ENCODE results near the gene ROBO1.
A peak's percentile ranks its signal among the peaks of the same experiment; 100 is the strongest.

The ROBO1 gene

GRCh38 chr3:79657076-79657475 lies 110.7 kb downstream of the ROBO1 start:
- no peak for TF ChIP-seq HDGF (IDR thresholded peaks at IDR 0.05; ENCODE audit: borderline replicate concordance)
- TF ChIP-seq TARDBP (IDR thresholded peaks at IDR 0.05): no peak
- TF ChIP-seq SP1 (IDR thresholded peaks at IDR 0.05): no peak
- no peak for TF ChIP-seq L3MBTL2 (conservative IDR thresholded peaks at IDR 0.05)
- no peak for TF ChIP-seq ZNF384 (IDR thresholded peaks at IDR 0.05)
- TF ChIP-seq ELF4 (IDR thresholded peaks at IDR 0.05): no peak
- TF ChIP-seq FOXA1 (IDR thresholded peaks at IDR 0.05): no peak
- TF ChIP-seq ARNT (IDR thresholded peaks at IDR 0.05): no peak
- TF ChIP-seq PKNOX1 (IDR thresholded peaks at IDR 0.05): no peak
- no peak for TF ChIP-seq FOXM1 (IDR thresholded peaks at IDR 0.05; ENCODE audit: borderline replicate concordance)
- DNase-seq (ENCODE audit: extremely low spot score): no peak
- POLR2A ChIA-PET: no interaction called here
- CTCF ChIA-PET: no interaction called here

GRCh38 chr3:79654019-79654418 lies 113.8 kb downstream of the ROBO1 start:
- CTCF ChIA-PET: no interaction called here
- DNase-seq (ENCODE audit: extremely low spot score): no peak
- peak; percentile 39; the same call in 1 of the 2 replicates for TF ChIP-seq PKNOX1 (IDR thresholded peaks at IDR 0.05)
- TF ChIP-seq TARDBP (IDR thresholded peaks at IDR 0.05): no peak
- POLR2A ChIA-PET: no interaction called here

- no peak for DNase-seq (ENCODE audit: extremely low spot score)
- no peak for TF ChIP-seq CTBP1 (IDR thresholded peaks at IDR 0.05; ENCODE audit: borderline replicate concordance)
- TF ChIP-seq HDGF (IDR thresholded peaks at IDR 0.05; ENCODE audit: borderline replicate concordance): no peak
- no peak for TF ChIP-seq FOXA1 (IDR thresholded peaks at IDR 0.05)
- no peak for TF ChIP-seq TARDBP (IDR thresholded peaks at IDR 0.05)
- no peak for TF ChIP-seq PKNOX1 (IDR thresholded peaks at IDR 0.05)
- no peak for TF ChIP-seq FOXK2 (IDR thresholded peaks at IDR 0.05)
- no peak for TF ChIP-seq ARNT (IDR thresholded peaks at IDR 0.05)
- TF ChIP-seq ELF4 (IDR thresholded peaks at IDR 0.05): no peak
- TF ChIP-seq SUZ12 (IDR thresholded peaks at IDR 0.05): no peak
- no peak for TF ChIP-seq SP1 (IDR thresholded peaks at IDR 0.05)
- no peak for TF ChIP-seq FOXM1 (IDR thresholded peaks at IDR 0.05; ENCODE audit: borderline replicate concordance)
- no peak for TF ChIP-seq L3MBTL2 (conservative IDR thresholded peaks at IDR 0.05)
- TF ChIP-seq NFRKB (IDR thresholded peaks at IDR 0.05): no peak
- TF ChIP-seq ZNF384 (IDR thresholded peaks at IDR 0.05): no peak
- TF ChIP-seq BHLHE40 (IDR thresholded peaks at IDR 0.05; ENCODE audit: borderline replicate concordance): no peak
- no peak for TF ChIP-seq LEF1 (IDR thresholded peaks at IDR 0.05; ENCODE audit: borderline replicate concordance)
- POLR2A ChIA-PET: no interaction called here
- CTCF ChIA-PET: no interaction called here
These were observed 114.5 kb downstream of the ROBO1 start for GRCh38 chr3:79653266-79653830.

- POLR2A ChIA-PET: no interaction called here
- CTCF ChIA-PET: no interaction called here
- TF ChIP-seq CTBP1 (IDR thresholded peaks at IDR 0.05; ENCODE audit: borderline replicate concordance): no peak
- TF ChIP-seq HDGF (IDR thresholded peaks at IDR 0.05; ENCODE audit: borderline replicate concordance): no peak
- no peak for TF ChIP-seq LEF1 (IDR thresholded peaks at IDR 0.05; ENCODE audit: borderline replicate concordance)
- no peak for TF ChIP-seq TARDBP (IDR thresholded peaks at IDR 0.05)
- TF ChIP-seq PKNOX1 (IDR thresholded peaks at IDR 0.05): no peak
- TF ChIP-seq SP1 (IDR thresholded peaks at IDR 0.05): no peak
- no peak for TF ChIP-seq ARNT (IDR thresholded peaks at IDR 0.05)
- no peak for TF ChIP-seq SUZ12 (IDR thresholded peaks at IDR 0.05)
- TF ChIP-seq NFRKB (IDR thresholded peaks at IDR 0.05): no peak
- DNase-seq (ENCODE audit: extremely low spot score): peak; percentile 45
These were observed 116.2 kb downstream of the ROBO1 start for GRCh38 chr3:79651536-79652065.

GRCh38 chr3:79639855-79640254 lies 127.9 kb downstream of the ROBO1 start:
- POLR2A ChIA-PET: no interaction called here
- CTCF ChIA-PET: no interaction called here
- no peak for DNase-seq (ENCODE audit: extremely low spot score)
- TF ChIP-seq NFRKB (IDR thresholded peaks at IDR 0.05) (no peak), HDGF (IDR thresholded peaks at IDR 0.05; ENCODE audit: borderline replicate concordance) (no peak), FOXA1 (IDR thresholded peaks at IDR 0.05) (no peak), ZNF384 (IDR thresholded peaks at IDR 0.05) (no peak), SUZ12 (IDR thresholded peaks at IDR 0.05) (no peak), ELF4 (IDR thresholded peaks at IDR 0.05) (no peak), LEF1 (IDR thresholded peaks at IDR 0.05; ENCODE audit: borderline replicate concordance) (no peak), FOXK2 (IDR thresholded peaks at IDR 0.05) (no peak), CTBP1 (IDR thresholded peaks at IDR 0.05; ENCODE audit: borderline replicate concordance) (no peak), ARNT (IDR thresholded peaks at IDR 0.05) (no peak), PKNOX1 (IDR thresholded peaks at IDR 0.05) (no peak), SP1 (IDR thresholded peaks at IDR 0.05) (no peak), FOXM1 (IDR thresholded peaks at IDR 0.05; ENCODE audit: borderline replicate concordance) (no peak), L3MBTL2 (conservative IDR thresholded peaks at IDR 0.05) (no peak)
